ENCODE results near the gene CTSW.

The CTSW gene

DNA sequence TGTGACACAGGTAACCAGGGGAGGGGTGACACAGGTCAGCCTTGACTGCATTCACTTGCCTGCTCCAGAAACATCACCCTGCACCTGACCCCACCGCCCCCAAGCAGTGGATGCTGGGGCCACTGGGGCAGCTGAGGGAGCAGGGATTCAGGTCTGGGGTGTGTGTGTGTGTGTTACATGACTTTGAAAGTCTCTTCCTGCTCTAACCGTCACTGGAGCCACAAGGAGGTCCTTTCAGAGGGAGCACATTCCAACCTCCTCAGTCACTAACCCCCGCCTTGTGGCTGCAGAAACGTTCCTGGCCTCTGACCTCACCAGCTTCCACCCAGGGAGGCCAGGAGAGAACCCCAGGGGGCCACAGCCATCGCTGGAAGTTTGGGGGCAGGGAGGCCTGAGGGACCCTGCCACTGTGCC lies 23.4 kb downstream of the CTSW start:
- DNase-seq (ENCODE audit: low spot score), result peak; percentile 97

DNA sequence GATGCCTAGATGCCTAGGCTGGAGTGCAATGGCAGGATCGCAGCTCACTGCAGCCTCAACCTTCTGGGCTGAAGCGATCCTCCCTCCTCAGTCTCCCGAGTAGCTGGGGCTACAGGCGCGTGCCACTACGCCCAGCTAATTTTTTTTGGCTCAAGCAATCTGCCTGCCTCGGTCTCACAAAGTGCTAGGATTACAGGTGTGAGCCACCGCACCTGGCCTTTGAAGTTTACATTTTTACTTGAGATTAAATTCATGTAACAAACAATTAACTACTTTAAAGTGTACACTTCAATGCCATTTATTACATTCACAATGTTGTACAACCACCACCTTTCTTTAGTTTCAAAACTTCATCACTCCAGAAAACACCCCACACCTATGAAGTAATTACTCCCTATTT lies 24.1 kb downstream of the CTSW start:
- no peak for DNase-seq (ENCODE audit: low spot score)

DNA sequence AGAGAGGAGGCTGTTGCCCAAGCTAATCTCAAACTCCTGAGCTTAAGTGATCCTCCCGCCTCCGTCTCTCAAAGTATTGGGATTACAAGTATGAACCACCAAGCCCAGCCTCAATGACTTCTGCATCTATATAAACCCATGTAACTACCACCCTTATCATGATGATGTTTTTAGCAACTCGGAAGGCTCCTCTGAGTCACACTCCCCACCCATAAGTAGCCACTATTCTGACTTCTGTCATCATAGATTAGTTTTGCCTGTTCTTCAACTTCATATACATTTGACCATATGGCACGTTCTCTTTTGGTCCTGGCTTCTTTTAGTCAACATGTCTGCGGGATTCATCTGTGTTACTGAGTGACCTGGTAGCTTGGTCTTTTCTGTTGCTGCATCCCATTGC lies 27.0 kb downstream of the CTSW start:
- DNase-seq (ENCODE audit: low spot score), result no peak

DNA sequence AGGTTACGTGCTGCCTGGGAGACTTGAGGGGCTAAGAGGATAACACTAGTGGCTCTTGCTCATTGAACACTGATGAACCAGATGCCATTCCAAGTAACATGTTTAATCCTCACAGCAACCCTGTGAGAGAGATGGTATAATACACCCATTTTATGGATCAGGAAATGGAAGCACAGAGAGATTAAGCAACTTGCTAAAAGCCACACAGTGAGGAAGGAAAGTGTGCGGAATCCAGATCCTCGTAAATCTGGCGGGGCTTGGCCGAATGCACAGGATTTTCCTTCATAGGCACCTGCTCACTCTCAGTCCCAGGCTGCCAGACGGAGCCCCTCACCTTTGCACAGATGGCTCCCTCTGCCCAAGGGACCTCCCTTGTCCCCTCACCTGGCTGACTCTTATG lies 28.2 kb downstream of the CTSW start:
- no peak for DNase-seq (ENCODE audit: low spot score)

DNA sequence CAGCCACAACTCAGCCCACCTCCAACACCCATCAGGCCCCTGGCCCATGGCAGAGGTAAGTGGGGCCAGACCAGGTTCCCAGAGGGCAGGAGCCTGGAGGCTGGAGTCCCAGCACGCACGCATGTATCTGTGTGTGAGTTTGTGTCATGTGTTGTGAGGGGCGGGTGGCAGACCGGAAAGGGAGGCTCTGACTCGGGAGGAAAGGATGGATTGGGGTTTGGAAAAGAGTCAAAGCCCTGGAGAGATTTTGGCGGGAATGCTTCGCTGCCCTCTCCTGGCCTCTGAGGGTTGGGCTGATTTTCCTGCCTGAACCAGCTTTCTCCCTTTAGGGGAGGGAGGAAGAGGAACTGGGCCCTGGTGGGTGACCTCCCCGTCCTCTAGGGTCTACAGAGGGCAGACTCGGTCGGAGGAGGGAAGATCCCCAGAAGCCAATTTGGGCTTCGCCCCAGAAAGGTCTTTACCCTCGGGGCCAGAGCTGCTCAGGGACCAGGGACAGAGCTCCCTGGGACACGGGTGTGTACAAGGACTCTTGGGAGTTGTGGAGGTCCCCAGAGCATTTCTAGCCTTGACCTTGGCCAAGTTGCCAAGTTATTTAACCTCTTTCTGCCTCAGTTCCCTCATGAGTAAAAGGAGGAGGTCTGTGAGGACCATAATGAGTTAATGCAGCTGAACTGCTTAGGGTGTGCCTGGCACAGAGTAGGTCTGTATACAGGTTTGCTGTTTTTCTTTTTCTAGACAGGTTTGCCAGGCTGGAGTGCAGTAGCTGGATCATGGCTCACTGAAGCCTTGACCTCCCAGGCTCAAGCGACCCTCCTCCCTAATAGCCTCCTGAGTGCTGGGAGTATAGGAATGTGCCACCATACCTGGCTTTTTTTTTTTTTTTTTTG lies 32.3 kb downstream of the CTSW start:
- DNase-seq (ENCODE audit: low spot score), result peak; percentile 89

DNA sequence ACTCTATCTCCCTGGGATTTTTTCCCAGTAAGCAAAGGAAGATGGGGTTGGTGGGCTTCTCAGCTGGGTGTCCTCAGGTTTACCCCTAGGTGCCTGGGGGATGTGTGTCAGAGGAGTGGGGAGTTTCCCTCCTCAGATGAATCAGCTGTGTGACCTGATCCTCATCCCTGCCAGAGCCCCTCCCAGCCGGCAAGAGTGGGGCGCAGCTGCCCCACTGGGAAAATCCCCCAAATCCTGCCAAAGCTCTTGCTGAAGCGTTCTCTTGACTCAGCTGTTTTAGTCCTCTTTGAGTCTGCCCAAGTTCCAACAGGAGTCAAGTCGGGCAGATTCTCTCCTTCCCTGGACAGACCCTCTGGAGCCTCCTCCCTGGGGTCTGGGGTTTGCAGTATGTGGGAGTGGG lies 33.2 kb downstream of the CTSW start:
- DNase-seq (ENCODE audit: low spot score), result peak; percentile 86

DNA sequence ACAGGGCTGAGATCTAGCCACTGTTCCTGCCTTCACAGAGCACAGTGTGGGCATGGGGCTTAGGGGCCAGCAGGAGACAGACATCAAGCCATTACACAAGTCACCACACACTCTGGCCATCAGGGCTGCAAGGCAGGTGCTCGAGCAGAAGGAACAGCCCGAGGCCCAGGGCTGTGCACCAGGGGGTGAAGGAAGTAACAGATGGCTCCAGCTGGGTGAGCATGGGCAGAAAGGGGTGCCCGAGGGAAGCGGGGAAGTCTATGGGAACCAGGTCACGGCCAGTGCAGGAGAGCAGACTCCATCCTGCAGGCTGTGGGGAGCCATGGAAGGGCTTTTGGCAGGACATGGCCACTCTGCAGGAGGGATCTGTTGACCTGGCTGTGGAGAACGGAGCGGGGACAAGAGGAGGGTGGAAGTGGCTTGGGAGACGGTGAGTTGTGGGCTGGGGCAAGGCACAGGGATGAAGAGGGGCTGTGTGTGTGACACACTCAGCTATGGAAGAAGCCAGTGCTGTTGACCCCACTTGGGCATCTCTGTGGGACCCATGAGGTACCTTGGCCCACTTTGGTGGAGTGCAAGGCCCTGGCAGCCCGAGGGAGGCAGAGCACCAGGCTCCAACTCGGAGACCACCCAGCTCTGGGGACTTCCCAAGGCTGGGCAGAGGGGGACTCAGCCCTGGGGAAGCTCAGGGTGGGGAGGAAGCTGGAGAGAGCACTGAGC lies 35.6 kb downstream of the CTSW start:
- DNase-seq (ENCODE audit: low spot score), result peak; percentile 57

DNA sequence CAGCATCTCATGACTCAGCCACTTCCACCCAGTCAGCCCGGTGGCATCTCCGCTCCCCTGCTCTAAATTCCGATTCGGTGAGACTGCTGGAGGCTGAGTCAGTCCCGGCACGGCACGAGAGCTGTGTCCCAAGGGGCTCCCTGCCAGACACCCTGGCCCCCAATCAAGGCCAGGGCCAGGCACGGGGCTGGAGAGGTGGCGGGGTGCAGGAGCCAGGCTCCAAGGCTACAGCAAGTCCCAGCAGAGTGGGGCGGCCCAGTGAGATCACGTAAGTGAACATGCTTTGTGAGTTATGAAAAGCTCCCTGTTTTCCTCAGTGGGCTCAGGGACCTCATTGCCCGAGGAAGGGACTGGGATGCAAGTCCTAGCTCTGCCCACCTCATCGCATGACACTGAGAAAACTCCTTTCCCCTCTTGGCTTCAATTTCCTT lies 36.2 kb downstream of the CTSW start:
- peak; percentile 97 for DNase-seq (ENCODE audit: low spot score)

DNA sequence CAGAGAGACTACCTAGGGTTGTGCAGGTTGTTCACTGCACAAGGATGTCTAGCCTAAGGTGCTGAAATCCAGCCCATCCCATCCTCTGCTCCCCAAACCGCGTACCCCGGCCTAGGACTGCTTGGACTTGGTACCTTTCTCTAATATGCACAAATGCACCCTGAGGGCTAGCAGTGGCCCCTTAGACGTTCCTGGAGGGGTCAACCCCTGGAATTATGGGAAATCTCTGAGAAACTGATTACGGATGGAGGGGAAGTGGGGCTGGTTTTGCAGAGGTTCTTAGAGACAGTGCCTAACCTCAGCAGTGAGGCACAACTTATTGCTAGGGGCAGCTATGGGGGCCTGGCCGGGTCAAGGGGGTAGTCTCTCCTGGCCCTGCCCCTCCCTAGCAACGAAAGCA lies 36.8 kb downstream of the CTSW start:
- DNase-seq (ENCODE audit: low spot score), result no peak

DNA sequence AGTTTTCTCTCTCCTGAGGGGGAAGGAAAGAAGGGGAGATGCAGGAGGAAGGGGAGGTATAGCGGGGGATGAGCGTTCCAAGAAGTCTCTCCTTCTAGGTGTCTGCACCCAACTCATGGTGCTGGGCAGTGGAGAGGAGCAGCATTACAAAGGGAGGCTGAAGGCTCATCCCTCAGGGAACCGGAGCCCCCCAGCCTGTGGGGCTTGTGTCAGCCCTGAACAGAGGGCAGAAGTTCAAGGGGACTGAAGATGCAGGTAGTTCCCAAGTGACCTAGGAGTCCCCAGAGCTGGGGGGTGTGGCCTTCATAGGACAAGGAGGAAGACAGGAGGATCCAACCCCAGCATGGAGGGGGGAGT lies 37.4 kb downstream of the CTSW start:
- no peak for DNase-seq (ENCODE audit: low spot score)

DNA sequence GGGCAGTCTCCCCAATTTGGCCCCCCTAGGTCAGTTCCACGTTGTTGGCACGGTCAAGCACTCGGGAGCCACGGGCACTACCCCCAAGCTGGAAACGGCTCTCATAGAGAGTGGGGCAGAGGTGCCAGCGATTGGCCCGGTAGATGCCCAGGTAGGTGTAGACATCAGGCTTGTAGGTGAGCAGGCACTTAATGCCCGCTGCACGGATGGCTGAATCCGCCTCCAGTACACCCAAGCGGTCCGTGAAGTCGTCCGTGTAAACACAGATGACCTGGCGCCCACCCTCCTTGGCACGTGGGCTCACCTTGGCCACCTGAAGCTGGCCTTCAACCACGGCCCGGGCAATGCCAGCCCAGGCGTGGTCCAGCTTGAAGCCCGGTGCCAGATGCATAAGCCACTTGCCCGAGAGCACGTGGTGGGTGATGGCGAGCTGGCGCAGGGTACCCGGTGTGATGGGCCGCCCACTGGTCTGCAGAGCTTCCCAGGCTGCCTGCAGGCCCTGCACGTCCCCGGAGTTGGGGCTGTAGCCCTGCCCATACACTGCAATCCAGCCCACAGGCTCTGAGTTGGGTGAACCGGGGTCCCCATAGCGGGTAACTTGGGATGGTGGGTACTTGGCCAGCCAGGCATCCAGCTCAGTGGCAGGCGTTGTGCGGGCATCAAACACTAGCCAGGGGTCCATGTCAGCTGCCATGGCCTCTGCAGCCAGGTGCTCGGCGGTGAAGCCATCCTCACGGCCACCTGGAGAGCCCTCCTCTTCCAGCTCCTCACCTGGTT lies 38.0 kb downstream of the CTSW start:
- peak; percentile 51 for DNase-seq (ENCODE audit: low spot score)

DNA sequence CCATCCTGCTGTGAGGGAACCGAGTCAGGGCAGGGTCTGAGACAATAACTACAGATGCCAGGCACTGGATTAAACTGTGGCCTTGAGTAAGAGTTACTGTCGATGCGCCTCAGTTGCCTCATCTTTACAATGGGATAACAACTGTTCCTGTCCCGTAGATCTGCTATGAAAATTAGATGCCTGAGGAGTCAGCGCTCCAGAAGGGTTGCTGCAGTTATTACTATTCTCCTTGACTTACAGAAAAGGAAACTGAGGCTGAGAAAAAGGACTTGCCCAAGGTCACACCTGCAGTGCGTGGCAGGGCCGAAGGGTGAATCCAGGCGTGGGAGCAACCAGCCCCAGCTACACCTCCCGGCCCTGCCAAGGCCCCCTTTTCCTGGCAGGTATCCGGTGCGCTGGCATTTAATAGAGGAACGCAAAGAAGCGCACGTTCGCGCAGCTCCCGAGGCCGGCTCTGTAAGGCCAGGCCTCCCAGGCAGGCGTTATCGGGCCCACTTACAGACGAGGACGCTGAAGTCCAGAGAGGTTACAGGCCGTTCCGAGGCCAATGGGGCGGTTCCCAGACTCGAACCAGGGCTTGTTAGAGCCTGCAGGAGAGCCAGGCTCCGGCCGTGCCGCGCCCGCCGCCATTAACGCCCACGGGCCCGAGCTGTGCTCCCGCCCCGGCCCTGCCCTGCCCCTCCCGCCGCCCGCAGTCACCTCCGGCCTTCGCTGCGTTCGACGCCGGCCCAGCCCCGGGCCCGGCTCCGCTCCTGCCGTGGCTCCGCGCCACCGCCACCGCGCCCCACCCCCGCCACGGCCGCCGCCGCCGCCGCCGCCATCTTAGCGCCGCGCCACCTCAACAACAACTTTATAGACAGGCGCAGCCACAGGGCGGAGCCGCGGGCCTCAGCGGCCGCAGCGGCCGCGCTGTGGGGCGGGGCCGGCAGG lies 38.8 kb downstream of the CTSW start, which contains the start of gene C11orf68:
C11orf68 (minus strand) TSS at position 852 of the 930 bp plus-strand sequence; CDS start at position 821, 31 bp downstream.
- peak; percentile 47 for DNase-seq (ENCODE audit: low spot score)

DNA sequence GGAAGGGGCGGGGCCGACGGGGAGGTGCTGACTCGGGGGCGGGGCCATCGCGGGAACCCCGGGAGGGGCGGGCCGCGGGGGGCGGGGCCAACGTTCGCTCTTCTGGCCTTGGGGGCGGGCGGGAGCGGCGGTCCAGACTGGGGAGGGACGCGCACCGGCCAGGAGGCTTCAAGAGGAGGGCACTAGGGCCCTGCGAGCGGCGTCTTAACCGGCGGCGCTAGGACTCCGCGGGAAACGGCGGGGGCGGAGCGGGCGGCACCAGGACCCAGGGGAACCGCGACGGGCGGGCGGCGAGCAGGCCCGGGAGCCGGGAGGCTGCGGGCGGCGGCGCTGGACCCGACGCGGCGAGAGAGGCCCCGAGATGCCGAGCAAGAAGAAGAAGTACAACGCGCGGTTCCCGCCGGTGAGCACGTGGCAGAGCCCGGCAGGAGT lies 39.5 kb downstream of the CTSW start, which contains the start of gene DRAP1:
DRAP1 (plus strand) TSS at position 286 of the 432 bp plus-strand sequence; CDS start at position 362, 76 bp downstream.
- peak; percentile 99 for DNase-seq (ENCODE audit: low spot score)

DNA sequence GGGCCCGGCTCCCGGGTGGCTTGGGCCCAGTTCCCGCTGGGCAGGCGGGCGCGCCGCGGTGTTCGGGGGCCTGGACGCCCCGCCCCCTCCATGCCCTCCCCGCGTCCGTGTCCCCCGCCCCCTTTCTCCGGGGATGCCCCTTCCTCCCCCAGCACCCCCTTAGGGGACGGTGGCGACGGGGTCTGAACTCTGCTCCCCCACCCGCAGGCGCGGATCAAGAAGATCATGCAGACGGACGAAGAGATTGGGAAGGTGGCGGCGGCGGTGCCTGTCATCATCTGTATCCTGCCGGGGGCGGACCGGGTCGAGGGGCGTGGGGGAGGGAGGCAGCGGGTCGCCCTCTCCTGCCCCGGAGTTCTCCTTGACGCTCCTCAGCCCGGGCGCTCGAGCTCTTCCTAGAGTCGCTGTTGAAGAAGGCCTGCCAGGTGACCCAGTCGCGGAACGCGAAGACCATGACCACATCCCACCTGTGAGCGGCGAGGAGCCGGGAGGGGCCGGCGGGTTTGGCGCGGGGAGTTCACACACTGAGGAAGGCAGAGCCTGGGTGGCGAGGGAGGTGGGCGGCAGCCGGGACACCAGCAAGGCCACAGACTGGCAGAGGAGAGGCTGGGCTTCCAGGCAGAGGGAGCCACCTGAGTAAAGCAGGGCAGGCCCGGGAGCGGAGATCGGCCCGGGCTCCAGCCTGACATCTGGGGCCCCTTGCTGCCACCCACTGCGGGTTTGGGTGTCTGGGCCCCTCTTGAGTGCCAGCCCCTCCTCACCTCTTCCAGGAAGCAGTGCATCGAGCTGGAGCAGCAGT lies 40.1 kb downstream of the CTSW start:
- DNase-seq (ENCODE audit: low spot score), result peak; percentile 34

DNA sequence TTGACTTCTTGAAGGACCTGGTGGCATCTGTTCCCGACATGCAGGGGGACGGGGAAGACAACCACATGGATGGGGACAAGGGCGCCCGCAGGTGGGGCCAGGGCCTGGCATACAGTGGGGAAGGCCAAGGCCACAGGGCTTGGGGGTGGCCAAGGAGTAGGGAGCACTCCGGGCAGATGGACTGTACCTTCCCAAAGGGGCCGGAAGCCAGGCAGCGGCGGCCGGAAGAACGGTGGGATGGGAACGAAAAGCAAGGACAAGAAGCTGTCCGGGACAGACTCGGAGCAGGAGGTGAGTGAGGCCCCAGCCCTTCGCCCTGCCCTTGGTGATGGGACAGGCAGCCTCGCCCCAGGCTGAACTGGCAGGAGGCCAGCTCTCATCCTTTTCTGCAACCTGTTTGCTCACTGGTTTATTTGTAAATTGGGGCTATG lies 40.8 kb downstream of the CTSW start:
- DNase-seq (ENCODE audit: low spot score), result no peak

DNA sequence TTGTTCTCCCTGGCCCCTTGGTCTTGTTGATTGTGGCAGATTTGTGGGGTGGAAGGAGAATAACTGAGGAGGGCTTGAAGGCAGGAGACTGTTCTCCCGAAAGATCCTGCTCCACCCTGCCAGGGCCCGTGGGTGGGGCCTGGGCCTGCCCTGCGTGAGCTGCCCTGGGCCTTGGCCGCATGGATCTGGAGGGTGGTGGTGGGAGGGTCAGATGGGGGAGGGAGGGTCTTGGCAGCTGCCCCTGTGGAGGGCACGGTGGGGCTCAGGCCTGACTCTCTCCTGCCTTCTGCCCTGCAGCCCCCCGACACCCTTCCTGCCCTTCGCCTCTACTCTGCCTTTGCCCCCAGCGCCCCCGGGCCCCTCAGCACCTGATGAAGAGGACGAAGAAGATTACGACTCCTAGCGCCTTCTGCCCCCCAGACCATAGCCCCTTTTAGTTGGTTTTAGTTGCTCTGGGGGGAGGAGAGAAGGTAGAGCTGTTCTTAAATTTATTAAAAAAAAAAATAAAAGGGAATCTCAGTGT lies 41.5 kb downstream of the CTSW start:
- no peak for DNase-seq (ENCODE audit: low spot score)

DNA sequence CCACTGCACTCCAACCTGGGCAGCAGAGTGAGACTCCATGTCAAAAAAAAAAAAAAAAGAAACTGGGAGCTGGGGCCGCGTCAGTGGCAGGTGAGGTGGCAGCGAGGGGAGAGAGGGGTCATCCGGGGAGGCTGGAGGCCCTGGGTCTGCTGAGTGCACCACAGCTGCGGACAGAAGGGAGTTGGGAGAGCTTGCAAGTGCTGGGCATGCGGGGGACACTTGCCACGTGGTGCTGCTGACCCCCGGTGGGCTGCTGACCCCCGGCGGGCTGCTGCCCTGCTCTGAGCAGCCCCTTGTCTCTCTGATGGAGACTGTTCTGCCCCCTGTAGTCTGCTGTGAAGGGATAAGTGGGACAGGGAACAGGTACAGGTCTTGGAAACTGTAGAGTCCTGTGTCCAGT lies 42.2 kb downstream of the CTSW start:
- DNase-seq (ENCODE audit: low spot score), result no peak

DNA sequence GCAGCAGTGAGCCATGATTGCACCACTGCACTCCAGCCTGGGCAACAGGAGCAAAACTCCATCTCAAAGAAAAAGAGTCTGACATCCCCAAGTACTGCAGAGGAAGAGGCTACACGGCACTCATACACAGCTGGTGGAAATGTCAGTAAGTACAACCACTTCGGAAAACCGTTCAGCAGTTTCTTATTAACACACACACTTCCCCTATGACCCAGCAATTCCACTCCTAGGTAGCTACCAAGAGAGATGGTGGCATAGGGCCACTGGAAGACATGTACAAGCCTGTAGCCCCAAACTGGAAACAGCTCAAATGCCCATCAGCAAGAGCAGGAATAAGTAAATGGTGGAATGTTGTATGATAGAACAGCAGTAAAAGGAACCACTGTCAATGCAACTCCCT lies 42.9 kb downstream of the CTSW start:
- DNase-seq (ENCODE audit: low spot score), result no peak

DNA sequence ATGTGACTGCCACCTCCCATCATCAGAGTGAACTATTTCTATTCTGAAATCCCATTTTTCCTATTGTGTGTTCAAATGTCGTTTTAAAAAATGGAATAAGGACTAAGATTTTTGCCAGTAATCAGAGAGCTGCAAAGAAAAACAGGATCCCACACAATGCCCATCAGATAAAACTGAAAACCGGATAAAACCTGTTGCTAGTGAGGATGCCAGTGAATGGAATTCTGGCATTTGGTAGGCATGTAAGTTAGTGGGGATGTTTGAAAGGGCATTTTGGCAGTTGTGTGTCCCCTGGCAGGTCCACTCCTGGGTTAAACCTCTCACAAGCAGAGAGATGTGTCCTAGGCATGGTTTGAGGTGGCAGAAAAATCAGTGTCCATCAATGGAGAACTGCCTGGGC lies 45.8 kb downstream of the CTSW start:
- DNase-seq (ENCODE audit: low spot score), result no peak

DNA sequence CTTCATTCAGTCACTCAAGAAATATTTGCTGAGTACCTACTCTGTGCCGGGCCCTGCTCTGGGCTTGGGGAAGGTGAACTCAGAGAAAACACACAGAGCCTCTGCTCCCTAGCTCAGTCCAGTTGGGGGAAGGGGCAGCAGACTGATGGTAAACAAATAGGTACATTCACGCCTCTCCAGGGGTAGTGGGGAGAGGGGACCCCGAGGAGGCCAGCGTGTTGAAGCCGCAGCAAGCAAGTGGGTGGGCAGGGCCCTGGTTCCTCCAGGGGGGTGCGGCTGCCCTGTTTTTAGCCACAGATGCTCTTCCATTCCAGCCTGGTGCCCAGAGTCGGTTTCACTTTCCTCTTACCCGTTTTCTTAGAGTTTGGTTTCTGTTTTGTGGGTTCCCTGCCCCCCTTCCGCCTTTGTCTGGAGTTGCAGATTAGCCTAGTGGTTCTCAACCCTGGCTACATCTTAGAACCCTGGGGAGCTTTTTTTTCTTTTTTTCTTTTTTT lies 48.3 kb downstream of the CTSW start:
- DNase-seq (ENCODE audit: low spot score), result no peak

All from kidney tubule cell (primary cell).